Upper lobe of left lung (tissue), 4 donors: ENCODE measurements around the gene HSD11B1L.

ENCODE experiments used
- CTCF ChIP-seq, 6 experiments: fragments of 450-650 bp in 4 of 6; fragments of 200-600 bp in 2 of 6; sonication (generic) in 2 of 6; IDR thresholded peaks; one replicate each; pipeline ENCODE4 v1.5.1; 2016 to 2019; ENCODE audit warnings: antibody characterized with exemption in 6 of 6
- EP300 ChIP-seq, 4 donors: sonication (generic); formaldehyde crosslinking; IDR thresholded peaks; one replicate each; pipeline ENCODE4 v1.5.1; 2017; ENCODE audit warnings: antibody characterized with exemption in 4 of 4, control low read depth in 2 of 4
- POLR2A ChIP-seq, 4 donors: fragments of 450-650 bp; IDR thresholded peaks; one replicate each; pipeline ENCODE4 v1.5.1; 2016 to 2017; ENCODE audit warnings: antibody characterized with exemption in 4 of 4, mild to moderate bottlenecking in 2 of 4

- TF ChIP-seq POLR2A (IDR thresholded peaks at IDR 0.05) (no peak), CTCF (IDR thresholded peaks at IDR 0.05) (no peak), EP300 (IDR thresholded peaks at IDR 0.05) (no peak)
These were observed 26.2 kb downstream of the HSD11B1L start for GRCh38 chr19:5706876-5707573.
